GM12878 (cell line): Measurements from ENCODE around the gene LAMA4. TPM values are rescaled to one million over a fixed set of nuclear protein-coding genes. Genes with fewer than 3 reads are reported as not detected.

Source experiments
- ATAC-seq: fragments of 200-7000 bp; cut with Tn5 transposase; 3 replicates; pipeline ENCODE4 v1.9.1; 2020; ENCODE audit warnings: mild to moderate bottlenecking, moderate library complexity
- BruUV-seq: library from RNA; stranded (reverse); fragments of 400-500 nt; replicated peaks from 2 replicates; lab custom pipeline; 2021; lab: Mats Ljungman, UMichigan
- CTCF ChIA-PET: fragments of 300-600 bp; sonication (Branson Sonifier 250); formaldehyde crosslinking; extraction: SDS; loops from one replicate; lab custom pipeline; 2021; ENCODE audit warnings: inconsistent platforms; lab: Yijun Ruan, JAX
- POLR2A ChIA-PET: fragments of 350-600 bp; formaldehyde crosslinking; extraction: SDS; loops from one replicate; lab custom pipeline; 2021; ENCODE audit warnings: inconsistent platforms; lab: Charles Lee
- RAD21 ChIA-PET: fragments of 300-600 bp; sonication (Branson Sonifier 250); formaldehyde crosslinking; loops from one replicate; lab custom pipeline; 2023; ENCODE audit warnings: antibody characterized with exemption; ENCODE audit not compliant: unreplicated experiment; lab: Charles Lee
- SMC1A ChIA-PET: fragments of 300-600 bp; sonication (Branson Sonifier 250); formaldehyde crosslinking; loops from one replicate; lab custom pipeline; 2023; ENCODE audit not compliant: unreplicated experiment, uncharacterized antibody; lab: Charles Lee
- DNase-seq: peaks from one replicate; pipeline ENCODE4 v3.0.0-alpha.2; 2011; ENCODE audit warnings: low read depth, low spot score
- FAIRE-seq: peaks from 3 replicates; lab custom pipeline; 2011; peaks lifted over from hg19 to GRCh38; lab: Jason Lieb, UNC
- H2AFZ ChIP-seq: 2 replicates; pipeline ENCODE4 v1.6.0; 2011; ENCODE audit warnings: low read depth, low read length, control low read depth; ENCODE audit not compliant: control insufficient read depth
- H3K27ac ChIP-seq: 2 replicates; pipeline ENCODE4 v1.5.1; 2011; ENCODE audit warnings: control low read depth; ENCODE audit not compliant: control insufficient read depth, insufficient read depth
- H3K27me3 ChIP-seq, 2 experiments: replicated peaks in 1 of 2; 2 replicates each; pipeline versions ENCODE4 v1.6.0 to v1.6.1; 2011; ENCODE audit warnings: low read length in 1 of 2; ENCODE audit not compliant: control insufficient read depth in 2 of 2, insufficient read depth in 2 of 2
- H3K36me3 ChIP-seq, 2 experiments: 2 replicates each; pipeline ENCODE4 v1.5.1; 2011; ENCODE audit warnings: low read length in 1 of 2; ENCODE audit not compliant: control insufficient read depth in 2 of 2, insufficient read depth in 2 of 2
- H3K4me1 ChIP-seq: 2 replicates; pipeline ENCODE4 v1.6.1; 2011; ENCODE audit warnings: mild to moderate bottlenecking, low read length, moderate library complexity, mixed read lengths; ENCODE audit not compliant: control insufficient read depth, insufficient read depth
- H3K4me2 ChIP-seq: 2 replicates; pipeline ENCODE4 v1.6.0; 2011; ENCODE audit warnings: control low read depth; ENCODE audit not compliant: control insufficient read depth, insufficient read depth
- H3K4me3 ChIP-seq: fragments of 200-600 bp; sonication (generic); 2 replicates; pipeline ENCODE4 v1.5.1; 2016
- H3K79me2 ChIP-seq: 2 replicates; pipeline ENCODE4 v1.6.0; 2011; ENCODE audit warnings: low read length; ENCODE audit not compliant: control insufficient read depth, insufficient read depth
- H3K9ac ChIP-seq: 2 replicates; pipeline ENCODE4 v1.8.0; 2011; ENCODE audit warnings: low read length, control low read depth, mixed read lengths; ENCODE audit not compliant: control insufficient read depth, insufficient read depth
- H3K9me3 ChIP-seq: replicated peaks from 3 replicates; pipeline ENCODE4 v1.5.1; 2011; ENCODE audit warnings: mild to moderate bottlenecking, low read length; ENCODE audit not compliant: control insufficient read depth, insufficient read depth
- H4K20me1 ChIP-seq: 2 replicates; pipeline ENCODE4 v1.6.0; 2011; ENCODE audit not compliant: control insufficient read depth, insufficient read depth
- ATF7 ChIP-seq: fragments of 450-650 bp; IDR thresholded peaks from 2 replicates; pipeline ENCODE4 v1.6.1; 2016; ENCODE audit warnings: low read depth, mild to moderate bottlenecking
- CHD1 ChIP-seq: IDR thresholded peaks from 2 replicates; pipeline ENCODE4 v1.6.1; 2012; ENCODE audit warnings: low read depth, low read length, improper control_type of control experiment
- CREM ChIP-seq: IDR thresholded peaks from 2 replicates; pipeline ENCODE4 v1.6.1; 2014; ENCODE audit warnings: antibody characterized with exemption, low read depth
- GABPA ChIP-seq: IDR thresholded peaks from 2 replicates; pipeline ENCODE4 v1.6.1; 2014; ENCODE audit warnings: antibody characterized with exemption, low read depth, mild to moderate bottlenecking, inconsistent platforms
- HDAC6 ChIP-seq: fragments of 200-600 bp; sonication (generic); IDR thresholded peaks from one replicate; pipeline ENCODE4 v1.8.0; 2017; ENCODE audit warnings: antibody characterized with exemption; ENCODE audit not compliant: unreplicated experiment
- KAT2A ChIP-seq: conservative IDR thresholded peaks from 2 replicates; pipeline ENCODE4 v1.6.1; 2011; ENCODE audit warnings: low read depth, low read length; ENCODE audit not compliant: control insufficient read depth
- MAX ChIP-seq: IDR thresholded peaks from 2 replicates; pipeline ENCODE4 v1.6.1; 2012; ENCODE audit warnings: low read depth, low read length, improper control_type of control experiment
- MTA3 ChIP-seq: IDR thresholded peaks from 2 replicates; pipeline ENCODE4 v1.6.1; 2012; ENCODE audit warnings: low read length, inconsistent platforms, borderline replicate concordance
- NR2C1 ChIP-seq: fragments of 450-650 bp; IDR thresholded peaks from 2 replicates; pipeline ENCODE4 v1.6.1; 2017; ENCODE audit warnings: antibody characterized with exemption, mild to moderate bottlenecking, moderate library complexity
- PAX5 ChIP-seq: IDR thresholded peaks from 2 replicates; pipeline ENCODE4 v1.6.1; 2011; ENCODE audit warnings: low read depth, low read length, borderline replicate concordance
- RAD51 ChIP-seq: fragments of 450-650 bp; IDR thresholded peaks from 2 replicates; pipeline ENCODE4 v1.6.1; 2016; ENCODE audit warnings: moderate library complexity, mild to moderate bottlenecking, inconsistent platforms
- RCOR1 ChIP-seq: conservative IDR thresholded peaks from 2 replicates; pipeline ENCODE4 v1.6.1; 2012; ENCODE audit warnings: low read depth, low read length, improper control_type of control experiment
- STAT3 ChIP-seq: IDR thresholded peaks from 2 replicates; pipeline ENCODE4 v1.6.1; 2011; ENCODE audit warnings: low read depth, low read length, improper control_type of control experiment
- SUPT20H ChIP-seq: IDR thresholded peaks from 2 replicates; pipeline ENCODE4 v1.6.1; 2011; ENCODE audit warnings: low read depth, mild to moderate bottlenecking, low read length, moderate library complexity, borderline replicate concordance; ENCODE audit not compliant: control insufficient read depth
- TARDBP ChIP-seq: IDR thresholded peaks from 2 replicates; pipeline ENCODE4 v1.6.1; 2016; ENCODE audit warnings: borderline replicate concordance
- ZNF207 ChIP-seq: fragments of 450-650 bp; IDR thresholded peaks from 2 replicates; pipeline ENCODE4 v1.6.1; 2014; ENCODE audit warnings: antibody characterized with exemption, mild to moderate bottlenecking, borderline replicate concordance
- ZNF384 ChIP-seq: IDR thresholded peaks from 2 replicates; pipeline ENCODE4 v1.6.1; 2012; ENCODE audit warnings: low read depth, mild to moderate bottlenecking, low read length, improper control_type of control experiment, borderline replicate concordance
- WGBS: methylation state at CpG from one replicate; pipeline ENCODE4 v1.1.6; 2016; ENCODE audit warnings: low lambda C conversion rate; ENCODE audit not compliant: insufficient replicate concordance, insufficient coverage; ENCODE audit errors: missing lambda C conversion rate; 5-methylcytosine and 5-hydroxymethylcytosine counted together
- in situ Hi-C: fragments of 300-500 bp; cut with MboI; formaldehyde crosslinking; loops from 9 replicates; pipeline ENCODE4 v1.14.3; 2018; ENCODE audit warnings: mixed read lengths
- intact Hi-C: fragments of 100-400 bp; cut with micrococcal nuclease; formaldehyde crosslinking; loops from one replicate; pipeline ENCODE4 v1.14.2; 2022; ENCODE audit not compliant: unreplicated experiment
- polyA plus RNA-seq, 11 experiments: library from polyadenylated mRNA; depleted of rRNA in 4 of 11; unstranded in 6 of 11; stranded (reverse) in 5 of 11; fragments of >200 nt; fragmentation: Nextera tagmentation in 4 of 11; fragmentation: Illumina TruSeq in 1 of 11; extraction: Ambion mirVana in 4 of 11; extraction: Trizol in 1 of 11; gene quantifications; 1 replicate in 1 of 11; 2 replicates in 10 of 11; pipeline versions ENCODE4 v1.2.1 to v1.2.3, GENCODE V29; 2011 to 2016; ENCODE audit warnings: inconsistent platforms in 2 of 11, missing spikeins in 2 of 11, low read depth in 1 of 11
- total RNA-seq, 4 experiments: library from RNA; depleted of rRNA in 3 of 4; stranded (reverse); fragments of >200 nt in 3 of 4; fragmentation: Illumina TruSeq in 1 of 4; extraction: Trizol in 1 of 4; gene quantifications; 2 replicates each; pipeline versions ENCODE4 v1.2.1 to v1.2.3, GENCODE V29; 2013 to 2021
- TF ChIP-seq, protein P1 (sequence below): fragments of 450-650 bp; IDR thresholded peaks from 2 replicates; pipeline ENCODE4 v1.6.1; 2017; ENCODE audit warnings: mild to moderate bottlenecking, moderate library complexity

Gene LAMA4
- total and polyA plus RNA-seq, 10 of the 15 experiments (the other 5 are each of a cell fraction or from before 2014, with no cell fraction given), result 0.11 to 0.21 (median 0.14) TPM; not detected in 7

DNA sequence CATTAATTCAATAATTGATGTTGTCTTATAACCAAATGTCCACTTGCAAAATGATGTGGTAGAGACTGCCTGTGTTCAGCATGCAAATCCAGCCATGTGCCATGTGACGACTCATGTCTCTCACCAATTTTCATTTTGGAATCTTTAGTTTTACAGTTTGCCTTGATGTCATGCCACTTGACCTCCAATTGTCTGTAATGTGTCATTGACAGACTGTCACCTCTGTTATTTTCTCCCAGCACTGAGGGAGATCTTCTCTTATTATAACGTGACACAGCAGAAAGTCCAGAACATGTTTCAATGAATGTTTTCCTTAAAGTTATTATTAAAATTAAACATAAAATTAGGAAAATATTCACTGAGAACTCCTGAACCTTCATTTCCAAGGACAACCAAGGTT is 56.7 kb downstream of the LAMA4 start:
- in situ Hi-C loops (loop anchor here (25.0 kb wide), 1 partner anchor 1715 kb away; no protein-coding TSS in a partner anchor), intact Hi-C loops (no loop called here)
- ChIA-PET POLR2A (no interaction called here), CTCF (interaction anchor here (1.5 to 2.1 kb wide), 2 partner anchors 17 to 114 kb away, joined by 7 to 10 read pairs; no protein-coding TSS in a partner anchor), SMC1A (interaction anchor here (1.6 to 5.2 kb wide), 3 partner anchors 13 to 113 kb away, joined by 3 to 13 read pairs (median 10); no protein-coding TSS in a partner anchor), RAD21 (interaction anchor here (1.6 kb wide), 1 partner anchor 18 kb away, joined by 5 read pairs; no protein-coding TSS in a partner anchor)
- H3K4me2 ChIP-seq, result no peak overlapping the region
- no peak overlapping the region for H3K4me3 ChIP-seq
- H3K4me1 ChIP-seq, result no peaks in the 10 kb centered on the region
- DNase-seq (no peak), ATAC-seq (no peak), FAIRE-seq (no peak)
- no peak overlapping the region for H3K9ac ChIP-seq
- no peaks in the 10 kb centered on the region for H4K20me1 ChIP-seq
- H3K9me3 ChIP-seq, result no peaks in the 10 kb centered on the region; the same call in 2 of the 3 replicates
- no peak overlapping the region for H2AFZ ChIP-seq
- H3K27ac ChIP-seq, result no peak overlapping the region
- H3K36me3 ChIP-seq, result no peaks in the 10 kb centered on the region
- 41% methylated on average over 2 of the region's 2 CpGs for WGBS
- BruUV-seq, result no TSS peak
- H3K79me2 ChIP-seq, result no peaks in the 10 kb centered on the region
- no peak for TF ChIP-seq PAX5
- TF ChIP-seq STAT3, result no peak
- TF ChIP-seq RCOR1, result no peak
- TF ChIP-seq CREM, result no peak
- TF ChIP-seq KAT2A, result no peak
- no peak for TF ChIP-seq NR2C1
- TF ChIP-seq MTA3, result no peak
- no peak for TF ChIP-seq RAD51
- TF ChIP-seq ZNF384, result no peak
- no peak for TF ChIP-seq SUPT20H
- no peak for TF ChIP-seq ZNF207
- TF ChIP-seq TARDBP, result no peak
- no peak for TF ChIP-seq GABPA
- no peak for TF ChIP-seq MAX
- TF ChIP-seq ATF7, result no peak
- TF ChIP-seq, protein P1, sequence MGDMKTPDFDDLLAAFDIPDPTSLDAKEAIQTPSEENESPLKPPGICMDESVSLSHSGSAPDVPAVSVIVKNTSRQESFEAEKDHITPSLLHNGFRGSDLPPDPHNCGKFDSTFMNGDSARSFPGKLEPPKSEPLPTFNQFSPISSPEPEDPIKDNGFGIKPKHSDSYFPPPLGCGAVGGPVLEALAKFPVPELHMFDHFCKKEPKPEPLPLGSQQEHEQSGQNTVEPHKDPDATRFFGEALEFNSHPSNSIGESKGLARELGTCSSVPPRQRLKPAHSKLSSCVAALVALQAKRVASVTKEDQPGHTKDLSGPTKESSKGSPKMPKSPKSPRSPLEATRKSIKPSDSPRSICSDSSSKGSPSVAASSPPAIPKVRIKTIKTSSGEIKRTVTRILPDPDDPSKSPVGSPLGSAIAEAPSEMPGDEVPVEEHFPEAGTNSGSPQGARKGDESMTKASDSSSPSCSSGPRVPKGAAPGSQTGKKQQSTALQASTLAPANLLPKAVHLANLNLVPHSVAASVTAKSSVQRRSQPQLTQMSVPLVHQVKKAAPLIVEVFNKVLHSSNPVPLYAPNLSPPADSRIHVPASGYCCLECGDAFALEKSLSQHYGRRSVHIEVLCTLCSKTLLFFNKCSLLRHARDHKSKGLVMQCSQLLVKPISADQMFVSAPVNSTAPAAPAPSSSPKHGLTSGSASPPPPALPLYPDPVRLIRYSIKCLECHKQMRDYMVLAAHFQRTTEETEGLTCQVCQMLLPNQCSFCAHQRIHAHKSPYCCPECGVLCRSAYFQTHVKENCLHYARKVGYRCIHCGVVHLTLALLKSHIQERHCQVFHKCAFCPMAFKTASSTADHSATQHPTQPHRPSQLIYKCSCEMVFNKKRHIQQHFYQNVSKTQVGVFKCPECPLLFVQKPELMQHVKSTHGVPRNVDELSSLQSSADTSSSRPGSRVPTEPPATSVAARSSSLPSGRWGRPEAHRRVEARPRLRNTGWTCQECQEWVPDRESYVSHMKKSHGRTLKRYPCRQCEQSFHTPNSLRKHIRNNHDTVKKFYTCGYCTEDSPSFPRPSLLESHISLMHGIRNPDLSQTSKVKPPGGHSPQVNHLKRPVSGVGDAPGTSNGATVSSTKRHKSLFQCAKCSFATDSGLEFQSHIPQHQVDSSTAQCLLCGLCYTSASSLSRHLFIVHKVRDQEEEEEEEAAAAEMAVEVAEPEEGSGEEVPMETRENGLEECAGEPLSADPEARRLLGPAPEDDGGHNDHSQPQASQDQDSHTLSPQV, result no peak
- no peak for TF ChIP-seq CHD1
- TF ChIP-seq HDAC6, result no peak
- H3K27me3 ChIP-seq, result 0 out of 4 replicates have a peak, but pooled peaks cover 0 to 3% of the 10 kb centered on the region in 2 experiments
